H1 (cell line): Measurements from ENCODE around the gene TMEM151B. TPM values are rescaled to one million over a fixed set of nuclear protein-coding genes. Genes with fewer than 3 reads are reported as not detected.

Experiments
- CTCF ChIA-PET: fragments of 300-600 bp; sonication (Branson Sonifier 250); formaldehyde crosslinking; loops from one replicate; lab custom pipeline; 2021; ENCODE audit not compliant: partially characterized antibody; lab: Charles Lee
- POLR2A ChIA-PET: fragments of 300-600 bp; sonication (Branson Sonifier 250); formaldehyde crosslinking; loops from one replicate; lab custom pipeline; 2021; ENCODE audit warnings: inconsistent platforms; ENCODE audit not compliant: partially characterized antibody; lab: Charles Lee
- DNase-seq, 2 experiments: peaks; one replicate each; pipeline versions ENCODE4 v3.0.0 to v3.0.0-alpha.2; 2010 to 2022; ENCODE audit warnings: low spot score in 2 of 2, low read depth in 1 of 2, mixed read lengths in 1 of 2
- FAIRE-seq: peaks from 2 replicates; lab custom pipeline; 2011; peaks lifted over from hg19 to GRCh38; lab: Jason Lieb, UNC
- H2AFZ ChIP-seq: 2 replicates; pipeline ENCODE4 v1.8.1; 2012; ENCODE audit warnings: low read length, inconsistent platforms
- H2AK5ac ChIP-seq: 2 replicates; pipeline ENCODE4 v1.6.1; 2013; ENCODE audit warnings: low read depth, low read length
- H2BK120ac ChIP-seq: replicated peaks from 2 replicates; pipeline ENCODE3; 2013; ENCODE audit warnings: low read depth, low read length, inconsistent platforms
- H2BK12ac ChIP-seq: 2 replicates; pipeline ENCODE4 v1.6.1; 2013; ENCODE audit warnings: low read depth, low read length
- H2BK15ac ChIP-seq: 2 replicates; pipeline ENCODE4 v1.6.1; 2013; ENCODE audit warnings: low read length
- H2BK20ac ChIP-seq: 2 replicates; pipeline ENCODE4 v1.6.1; 2013; ENCODE audit warnings: low read length
- H2BK5ac ChIP-seq: 2 replicates; pipeline ENCODE4 v1.6.1; 2013; ENCODE audit warnings: low read depth, low read length
- H3K14ac ChIP-seq: 2 replicates; pipeline ENCODE4 v1.6.1; 2013; ENCODE audit warnings: inconsistent platforms; ENCODE audit not compliant: insufficient read length
- H3K18ac ChIP-seq: 2 replicates; pipeline ENCODE4 v1.6.1; 2013; ENCODE audit warnings: low read length; ENCODE audit errors: extremely low read depth
- H3K23ac ChIP-seq: 2 replicates; pipeline ENCODE4 v1.6.1; 2013; ENCODE audit warnings: inconsistent platforms; ENCODE audit not compliant: insufficient read length
- H3K23me2 ChIP-seq: 2 replicates; pipeline ENCODE4 v1.6.1; 2013; ENCODE audit warnings: low read depth, low read length
- H3K27ac ChIP-seq: 2 replicates; pipeline ENCODE4 v1.6.1; 2011; ENCODE audit warnings: low read depth, low read length, inconsistent platforms
- H3K27me3 ChIP-seq, 4 experiments: replicated peaks in 1 of 4; 1 replicate in 1 of 4; 2 replicates in 3 of 4; pipeline versions ENCODE4 v1.6.1 to v1.8.1; 2011 to 2013; ENCODE audit warnings: low read length in 3 of 4, mild to moderate bottlenecking in 3 of 4, inconsistent platforms in 2 of 4, mixed read lengths in 2 of 4, moderate library complexity in 1 of 4; ENCODE audit not compliant: control insufficient read depth in 3 of 4, insufficient read depth in 3 of 4; ENCODE audit errors: extremely low read depth in 1 of 4
- H3K36me3 ChIP-seq, 4 experiments: 2 replicates each; pipeline versions ENCODE4 v1.6.1 to v1.8.1; 2011 to 2013; ENCODE audit warnings: mild to moderate bottlenecking in 4 of 4, low read length in 3 of 4, moderate library complexity in 2 of 4, control low read depth in 1 of 4, inconsistent platforms in 1 of 4; ENCODE audit not compliant: insufficient read depth in 4 of 4, control insufficient read depth in 2 of 4
- H3K4ac ChIP-seq: replicated peaks from 2 replicates; pipeline ENCODE3; 2013; ENCODE audit warnings: low read length, low read depth, mixed read lengths, inconsistent platforms; ENCODE audit not compliant: insufficient read length
- H3K4me1 ChIP-seq, 4 experiments: replicated peaks in 1 of 4; 1 replicate in 1 of 4; 2 replicates in 3 of 4; pipeline versions ENCODE4 v1.6.1 to v1.8.1; 2011 to 2013; ENCODE audit warnings: low read length in 3 of 4, inconsistent platforms in 2 of 4, mixed read lengths in 1 of 4; ENCODE audit not compliant: insufficient read depth in 4 of 4, control insufficient read depth in 3 of 4
- H3K4me2 ChIP-seq, 2 experiments: 2 replicates each; pipeline versions ENCODE4 v1.6.1 to v1.8.1; 2011 to 2013; ENCODE audit warnings: low read depth in 2 of 2, low read length in 2 of 2, control low read depth in 1 of 2, inconsistent platforms in 1 of 2, mild to moderate bottlenecking in 1 of 2; ENCODE audit not compliant: insufficient read depth in 1 of 2
- H3K4me3 ChIP-seq, 4 experiments: fragments of 200-600, 300-600 bp in 1 of 4; sonication (generic), shearing (Covaris generic), sonication (Bioruptor Twin) in 1 of 4; 2 replicates each; pipeline versions ENCODE4 v1.5.1 to v1.8.1; 2011 to 2016; ENCODE audit warnings: low read length in 4 of 4, low read depth in 3 of 4, control low read depth in 2 of 4, inconsistent platforms in 2 of 4, mild to moderate bottlenecking in 2 of 4, mixed read lengths in 1 of 4, moderate library complexity in 1 of 4; ENCODE audit not compliant: insufficient read depth in 2 of 4; ENCODE audit errors: extremely low read depth in 1 of 4
- H3K56ac ChIP-seq: replicated peaks from 2 replicates; pipeline ENCODE3; 2013; ENCODE audit warnings: low read depth, mild to moderate bottlenecking, mixed read lengths, low read length, inconsistent platforms; ENCODE audit not compliant: insufficient read length
- H3K79me1 ChIP-seq: 2 replicates; pipeline ENCODE4 v1.6.1; 2013; ENCODE audit warnings: low read depth, low read length, control low read depth
- H3K79me2 ChIP-seq, 2 experiments: 2 replicates each; pipeline versions ENCODE4 v1.6.1 to v1.8.1; 2012 to 2013; ENCODE audit warnings: low read length in 2 of 2, mild to moderate bottlenecking in 2 of 2, inconsistent platforms in 1 of 2; ENCODE audit not compliant: insufficient read depth in 2 of 2, control insufficient read depth in 1 of 2
- H3K9ac ChIP-seq, 4 experiments: replicated peaks in 1 of 4; 1 replicate in 1 of 4; 2 replicates in 3 of 4; pipeline versions ENCODE4 v1.6.1 to v1.8.1; 2011 to 2013; ENCODE audit warnings: low read depth in 3 of 4, low read length in 3 of 4, control low read depth in 2 of 4, mild to moderate bottlenecking in 2 of 4, moderate library complexity in 2 of 4, inconsistent platforms in 1 of 4; ENCODE audit errors: extremely low read depth in 1 of 4
- H3K9me3 ChIP-seq, 2 experiments: 2 replicates each; pipeline versions ENCODE4 v1.6.1 to v1.8.1; 2012 to 2013; ENCODE audit warnings: mild to moderate bottlenecking in 2 of 2, moderate library complexity in 2 of 2, control low read depth in 1 of 2, inconsistent platforms in 1 of 2, low read depth in 1 of 2, low read length in 1 of 2, mixed read lengths in 1 of 2; ENCODE audit not compliant: insufficient read depth in 2 of 2
- H4K20me1 ChIP-seq, 2 experiments: replicated peaks in 1 of 2; 2 replicates each; pipeline versions ENCODE3 to v1.8.1; 2011 to 2013; ENCODE audit warnings: inconsistent platforms in 2 of 2, low read length in 2 of 2, mild to moderate bottlenecking in 1 of 2; ENCODE audit not compliant: insufficient read depth in 2 of 2, control insufficient read depth in 1 of 2
- H4K5ac ChIP-seq: 2 replicates; pipeline ENCODE4 v1.6.1; 2013; ENCODE audit warnings: low read length, low read depth, mixed read lengths, inconsistent platforms; ENCODE audit not compliant: insufficient read length
- H4K8ac ChIP-seq: 2 replicates; pipeline ENCODE4 v1.8.0; 2013; ENCODE audit warnings: mild to moderate bottlenecking, moderate library complexity, low read length, inconsistent platforms; ENCODE audit not compliant: insufficient read depth; ENCODE audit errors: extremely low read depth
- H4K91ac ChIP-seq: replicated peaks from 2 replicates; pipeline ENCODE3; 2013; ENCODE audit warnings: low read length, mixed read lengths, inconsistent platforms; ENCODE audit not compliant: insufficient read length
- BACH1 ChIP-seq: IDR thresholded peaks from 2 replicates; pipeline ENCODE4 v1.6.1; 2012; ENCODE audit warnings: low read length, improper control_type of control experiment
- BCL11A ChIP-seq, 2 experiments: IDR thresholded peaks; one replicate each; pipeline ENCODE4 v1.6.1; 2011; ENCODE audit warnings: low read depth in 2 of 2, low read length in 2 of 2, mild to moderate bottlenecking in 2 of 2
- CTBP2 ChIP-seq: IDR thresholded peaks from 2 replicates; pipeline ENCODE4 v1.7.0; 2011; ENCODE audit warnings: borderline replicate concordance, mild to moderate bottlenecking, moderate library complexity, mixed read lengths, low read length; ENCODE audit not compliant: insufficient read depth, insufficient read length
- HDAC6 ChIP-seq: IDR thresholded peaks from one replicate; pipeline ENCODE4 v1.7.1; 2012; ENCODE audit warnings: low read depth, mild to moderate bottlenecking, inconsistent platforms, low read length, moderate library complexity
- KDM1A ChIP-seq: fragments of 200-600, 300-600 bp; sonication (generic); IDR thresholded peaks from 2 replicates; pipeline ENCODE4 v1.7.1; 2016; ENCODE audit warnings: mild to moderate bottlenecking, low read length, borderline replicate concordance
- POLR2A ChIP-seq, 2 experiments: IDR thresholded peaks; 1 replicate in 1 of 2; 2 replicates in 1 of 2; pipeline ENCODE4 v1.6.1; 2011; ENCODE audit warnings: low read depth in 2 of 2, low read length in 2 of 2, mild to moderate bottlenecking in 2 of 2; ENCODE audit errors: control extremely low read depth in 1 of 2
- SP4 ChIP-seq: IDR thresholded peaks from 2 replicates; pipeline ENCODE4 v1.6.1; 2012; ENCODE audit warnings: low read length, inconsistent platforms
- TAF1 ChIP-seq: IDR thresholded peaks from 2 replicates; pipeline ENCODE4 v1.6.1; 2011; ENCODE audit warnings: mild to moderate bottlenecking, low read depth, low read length
- TEAD4 ChIP-seq: IDR thresholded peaks from 2 replicates; pipeline ENCODE4 v1.6.1; 2012; ENCODE audit warnings: low read depth, low read length, inconsistent platforms, mixed read lengths
- YY1 ChIP-seq: IDR thresholded peaks from 2 replicates; pipeline ENCODE4 v1.6.1; 2011; ENCODE audit warnings: low read depth, mild to moderate bottlenecking, low read length
- WGBS, 2 experiments: shearing (Covaris generic) in 1 of 2; methylation state at CpG; one replicate each; pipeline versions ENCODE4 v1.1.6 to v1.1.7; 2013 to 2015; ENCODE audit warnings: low lambda C conversion rate in 2 of 2, mixed read lengths in 2 of 2, inconsistent platforms in 1 of 2, low coverage in 1 of 2, missing lambda C conversion rate in 1 of 2; ENCODE audit not compliant: insufficient replicate concordance in 2 of 2, insufficient coverage in 1 of 2, insufficient read length in 1 of 2; ENCODE audit errors: extremely low coverage in 1 of 2, missing lambda C conversion rate in 1 of 2; 5-methylcytosine and 5-hydroxymethylcytosine counted together
- polyA plus RNA-seq, 7 experiments: library from polyadenylated mRNA; depleted of rRNA in 3 of 7; stranded (reverse) in 5 of 7; unstranded in 2 of 7; fragments of >200 nt in 5 of 7; fragments of 200-250 nt in 2 of 7; gene quantifications; 1 replicate in 5 of 7; 2 replicates in 1 of 7; 4 replicates in 1 of 7; pipeline versions ENCODE4 v1.2.1 to v1.2.3, GENCODE V29; 2011 to 2013; ENCODE audit warnings: missing spikeins in 2 of 7, mixed read lengths in 2 of 7
- total RNA-seq: library from RNA; stranded (reverse); fragmentation: NEBNext Ultra II Directional; extraction: Animal tissue kit (Norgen Biotek cat#: 25700); gene quantifications from 2 replicates; pipeline ENCODE4 v1.2.1, GENCODE V29; 2021

TMEM151B gene
- total and polyA plus RNA-seq, 2 of the 8 experiments (the other 6 are each of a cell fraction or from before 2014, with no cell fraction given): 8.0 to 15.5 TPM

- Histone ChIP-seq H3K79me2 (no peaks in the 10 kb centered on the region), H2BK20ac (no peak overlapping the region), H2BK120ac (no peak overlapping the region), H3K4ac (no peak overlapping the region), H3K36me3 (peaks cover 0 to 1% (median 0%) of the 10 kb centered on the region in 4 experiments; a peak in 2 of 8 replicates), H3K9ac (no peak overlapping the region), H3K23ac (no peak overlapping the region), H3K4me1 (peaks cover 0 to 5% (median 4%) of the 10 kb centered on the region in 4 experiments; a peak in 4 of 7 replicates), H3K4me2 (no peak overlapping the region), H3K14ac (no peak overlapping the region), H2AFZ (no peak overlapping the region), H3K27ac (no peak overlapping the region), H3K9me3 (no peaks in the 10 kb centered on the region), H3K18ac (no peak overlapping the region), H2AK5ac (no peak overlapping the region), H2BK15ac (no peak overlapping the region), H4K91ac (no peak overlapping the region), H3K56ac (no peak overlapping the region), H3K79me1 (no peaks in the 10 kb centered on the region), H4K8ac (no peak overlapping the region; the same call in 1 of the 2 replicates), H2BK5ac (no peak overlapping the region), H3K23me2 (peaks cover 14% of the 10 kb centered on the region), H2BK12ac (no peak overlapping the region), H4K20me1 (no peaks in the 10 kb centered on the region), H3K27me3 (peaks cover 0 to 22% (median 15%) of the 10 kb centered on the region in 4 experiments; a peak in 6 of 7 replicates), H4K5ac (no peak overlapping the region), H3K4me3 (no peak overlapping the region)
- ChIA-PET CTCF (interaction anchor here (1.1 to 6.5 kb wide), 9 partner anchors 10 to 476 kb away, joined by 3 to 71 read pairs (median 11); partner anchors contain the start of genes AARS2 and TMEM151B), POLR2A (interaction anchor here (0.9 to 10.4 kb wide), 11 partner anchors 8 to 48 kb away, joined by 3 to 102 read pairs (median 34); partner anchors contain the start of genes AARS2, HSP90AB1, SLC35B2 and TMEM151B)
- FAIRE-seq (no peak), DNase-seq (no peak)
- 82% methylated on average over 7 of the region's 7 CpGs; no CpG with 5 or more reads in 1 of the 2 experiments for WGBS, 2 experiments
- TF ChIP-seq SP4 (no peak), CTBP2 (no peak), HDAC6 (no peak), BACH1 (no peak), YY1 (no peak), KDM1A (no peak), TEAD4 (no peak), POLR2A (IDR thresholded peaks at IDR 0.05; ENCODE audit: control extremely low read depth in 1 of 2, low read depth in 2 of 2, low read length in 2 of 2) (no peak), TAF1 (no peak), BCL11A (IDR thresholded peaks at IDR 0.05; ENCODE audit: low read depth in 2 of 2, low read length in 2 of 2) (no peak)
These were observed 24.9 kb downstream of the TMEM151B start for GRCh38 chr6:44294832-44295791.
